IMR-90 (cell line): ENCODE measurements around the gene BMP7. TPM values are rescaled to one million over a fixed set of nuclear protein-coding genes. Genes with fewer than 3 reads are reported as not detected.

ENCODE experiments used
- ATAC-seq: fragments of 200-7000 bp; cut with Tn5 transposase; 2 replicates; pipeline ENCODE4 v1.9.1; 2020; ENCODE audit warnings: low read depth, mild to moderate bottlenecking, moderate library complexity
- BruUV-seq: library from RNA; stranded (reverse); fragments of 400-500 nt; replicated peaks from 2 replicates; lab custom pipeline; 2021; lab: Mats Ljungman, UMichigan
- CTCF ChIA-PET: fragments of 300-600 bp; formaldehyde crosslinking; extraction: SDS; loops from one replicate; lab custom pipeline; 2021; ENCODE audit warnings: antibody characterized with exemption; lab: Yijun Ruan, JAX
- POLR2A ChIA-PET: fragments of 300-600 bp; sonication (Branson Sonifier 250); formaldehyde crosslinking; loops from one replicate; lab custom pipeline; 2022; ENCODE audit warnings: antibody characterized with exemption; ENCODE audit not compliant: unreplicated experiment; lab: Charles Lee
- DNase-seq: peaks from one replicate; pipeline ENCODE4 v3.0.0; 2013
- H2AFZ ChIP-seq: replicated peaks from 2 replicates; pipeline ENCODE3; 2013; ENCODE audit warnings: low read length, mild to moderate bottlenecking; ENCODE audit not compliant: poor library complexity
- H2AK5ac ChIP-seq: 2 replicates; pipeline ENCODE4 v1.6.1; 2013; ENCODE audit warnings: low read depth, low read length, inconsistent platforms
- H2AK9ac ChIP-seq: replicated peaks from 2 replicates; pipeline ENCODE3; 2013; ENCODE audit warnings: mild to moderate bottlenecking, low read depth, low read length, moderate library complexity; ENCODE audit not compliant: poor library complexity
- H2BK120ac ChIP-seq: 2 replicates; pipeline ENCODE4 v1.6.1; 2013; ENCODE audit warnings: low read depth, low read length, inconsistent platforms
- H2BK15ac ChIP-seq: 3 replicates; pipeline ENCODE4 v1.6.1; 2013; ENCODE audit warnings: low read depth, low read length, inconsistent platforms
- H2BK20ac ChIP-seq: 2 replicates; pipeline ENCODE4 v1.6.1; 2013; ENCODE audit warnings: low read depth, mild to moderate bottlenecking, inconsistent platforms, low read length, moderate library complexity
- H2BK5ac ChIP-seq: 2 replicates; pipeline ENCODE4 v1.6.1; 2013; ENCODE audit warnings: mild to moderate bottlenecking, low read depth, low read length, inconsistent platforms; ENCODE audit not compliant: poor library complexity, severe bottlenecking
- H3K14ac ChIP-seq: replicated peaks from 2 replicates; pipeline ENCODE4 v1.6.1; 2013; ENCODE audit warnings: low read depth, low read length, inconsistent platforms
- H3K18ac ChIP-seq: 2 replicates; pipeline ENCODE4 v1.6.1; 2013; ENCODE audit warnings: low read depth, low read length, control low read depth
- H3K23ac ChIP-seq: 2 replicates; pipeline ENCODE4 v1.6.1; 2013; ENCODE audit warnings: low read depth, low read length, inconsistent platforms
- H3K27ac ChIP-seq: 2 replicates; pipeline ENCODE4 v1.5.1; 2013; ENCODE audit warnings: mild to moderate bottlenecking, control low read depth, low read length; ENCODE audit not compliant: insufficient read depth
- H3K27me3 ChIP-seq: 2 replicates; pipeline ENCODE4 v1.6.1; 2013; ENCODE audit warnings: low read length; ENCODE audit not compliant: control insufficient read depth, insufficient read depth
- H3K36me3 ChIP-seq: 2 replicates; pipeline ENCODE4 v1.6.1; 2013; ENCODE audit warnings: low read length, mixed read lengths; ENCODE audit not compliant: control insufficient read depth, insufficient read depth
- H3K4ac ChIP-seq: 2 replicates; pipeline ENCODE4 v1.6.1; 2013; ENCODE audit warnings: low read depth, low read length, inconsistent platforms
- H3K4me1 ChIP-seq: 2 replicates; pipeline ENCODE4 v1.6.1; 2013; ENCODE audit warnings: low read length, mixed read lengths; ENCODE audit not compliant: control insufficient read depth, insufficient read depth
- H3K4me2 ChIP-seq: 2 replicates; pipeline ENCODE4 v1.6.1; 2013; ENCODE audit warnings: low read depth, mild to moderate bottlenecking, control low read depth, low read length, moderate library complexity
- H3K4me3 ChIP-seq: 2 replicates; pipeline ENCODE4 v1.5.1; 2013; ENCODE audit warnings: low read depth, mild to moderate bottlenecking, control low read depth, low read length, moderate library complexity; ENCODE audit not compliant: insufficient read depth
- H3K56ac ChIP-seq: 2 replicates; pipeline ENCODE4 v1.6.1; 2013; ENCODE audit warnings: low read length, inconsistent platforms; ENCODE audit not compliant: insufficient read depth; ENCODE audit errors: extremely low read depth
- H3K79me1 ChIP-seq, 2 experiments: 2 replicates each; pipeline ENCODE4 v1.6.1; 2013; ENCODE audit warnings: low read length in 2 of 2, inconsistent platforms in 1 of 2, low read depth in 1 of 2
- H3K9ac ChIP-seq: 2 replicates; pipeline ENCODE4 v1.6.1; 2013; ENCODE audit warnings: low read depth, low read length, control low read depth
- H3K9me1 ChIP-seq: 2 replicates; pipeline ENCODE4 v1.6.1; 2013; ENCODE audit warnings: low read length, inconsistent platforms; ENCODE audit not compliant: insufficient read depth
- H3K9me3 ChIP-seq: 2 replicates; pipeline ENCODE4 v1.6.1; 2013; ENCODE audit warnings: low read length; ENCODE audit not compliant: control insufficient read depth, insufficient read depth
- H4K20me1 ChIP-seq: 2 replicates; pipeline ENCODE4 v1.6.1; 2013; ENCODE audit warnings: low read length, inconsistent platforms; ENCODE audit not compliant: insufficient read depth
- H4K5ac ChIP-seq: 2 replicates; pipeline ENCODE4 v1.6.1; 2013; ENCODE audit warnings: mild to moderate bottlenecking, low read depth, low read length, control low read depth
- H4K8ac ChIP-seq, 2 experiments: 2 replicates each; pipeline ENCODE4 v1.6.1; 2013; ENCODE audit warnings: low read depth in 2 of 2, low read length in 2 of 2, control low read depth in 1 of 2, inconsistent platforms in 1 of 2
- H4K91ac ChIP-seq: 2 replicates; pipeline ENCODE4 v1.6.1; 2013; ENCODE audit warnings: low read depth, low read length, inconsistent platforms; ENCODE audit not compliant: insufficient read depth
- FOS ChIP-seq: fragments of 150-350 bp; IDR thresholded peaks from 2 replicates; pipeline ENCODE4 v1.6.1; 2016; ENCODE audit warnings: low read depth, low read length
- MAFK ChIP-seq: IDR thresholded peaks from 2 replicates; pipeline ENCODE4 v1.6.1; 2012; ENCODE audit warnings: low read depth, low read length, improper control_type of control experiment
- NFE2L2 ChIP-seq: fragments of 150-350 bp; IDR thresholded peaks from 2 replicates; pipeline ENCODE4 v1.6.1; 2016; ENCODE audit warnings: low read depth, mild to moderate bottlenecking, low read length
- RFX5 ChIP-seq: IDR thresholded peaks from 2 replicates; pipeline ENCODE4 v1.8.0; 2012; ENCODE audit warnings: low read depth, mild to moderate bottlenecking, low read length, moderate library complexity
- SMC3 ChIP-seq: fragments of 150-350 bp; IDR thresholded peaks from 2 replicates; pipeline ENCODE4 v1.6.1; 2016; ENCODE audit warnings: low read depth, mild to moderate bottlenecking, antibody characterized with exemption, low read length, moderate library complexity
- USF2 ChIP-seq: fragments of 150-350 bp; IDR thresholded peaks from 2 replicates; pipeline ENCODE4 v1.6.1; 2017; ENCODE audit warnings: mild to moderate bottlenecking, antibody characterized with exemption, low read length, low read depth
- WGBS, 2 experiments: methylation state at CpG; one replicate each; pipeline versions ENCODE4 v1.1.5 to v1.1.7; 2013; ENCODE audit warnings: missing lambda C conversion rate in 2 of 2; ENCODE audit not compliant: insufficient read length in 1 of 2; ENCODE audit errors: extremely low coverage in 2 of 2; 5-methylcytosine and 5-hydroxymethylcytosine counted together
- dilution Hi-C: fragments of 300-500 bp; cut with HindIII; formaldehyde crosslinking; loops from one replicate; pipeline ENCODE4 v1.14.3; 2018; ENCODE audit warnings: low sequenced_read_pairs; ENCODE audit not compliant: unreplicated experiment
- in situ Hi-C: fragments of 300-500 bp; cut with MboI; formaldehyde crosslinking; loops from 3 replicates; pipeline ENCODE4 v1.14.3; 2019; ENCODE audit warnings: low sequenced_read_pairs, inconsistent platforms, mixed read lengths
- intact Hi-C: fragments of 100-400 bp; cut with micrococcal nuclease; formaldehyde crosslinking; loops from 2 replicates; pipeline ENCODE4 v1.10.0; 2022
- polyA plus RNA-seq, 3 experiments: library from polyadenylated mRNA; depleted of rRNA; stranded (reverse); fragments of >200 nt; gene quantifications; 2 replicates each; pipeline ENCODE4 v1.2.3, GENCODE V29; 2012; ENCODE audit warnings: low replicate concordance in 1 of 3
- total RNA-seq: library from RNA; depleted of rRNA; stranded (reverse); fragments of >200 nt; gene quantifications from 2 replicates; pipeline ENCODE4 v1.2.3, GENCODE V29; 2012
- TF ChIP-seq, protein P1 (sequence below): fragments of 150-350 bp; IDR thresholded peaks from 2 replicates; pipeline ENCODE4 v1.6.1; 2016; ENCODE audit warnings: low read depth, mild to moderate bottlenecking, low read length, moderate library complexity, borderline replicate concordance

The BMP7 gene
- total and polyA plus RNA-seq, 2 of the 4 experiments (the other 2 are of a cell fraction) = not detected

- no peak overlapping the region for H3K56ac ChIP-seq
- H3K4me1 ChIP-seq = no peaks in the 10 kb centered on the region
- POLR2A ChIA-PET = no interaction called here
- H3K4ac ChIP-seq = no peak overlapping the region
- no peak overlapping the region for H2BK5ac ChIP-seq
- TF ChIP-seq RFX5 (no peak), USF2 (no peak), MAFK (no peak), SMC3 (no peak), NFE2L2 (no peak), FOS (no peak)
- TF ChIP-seq, protein P1, sequence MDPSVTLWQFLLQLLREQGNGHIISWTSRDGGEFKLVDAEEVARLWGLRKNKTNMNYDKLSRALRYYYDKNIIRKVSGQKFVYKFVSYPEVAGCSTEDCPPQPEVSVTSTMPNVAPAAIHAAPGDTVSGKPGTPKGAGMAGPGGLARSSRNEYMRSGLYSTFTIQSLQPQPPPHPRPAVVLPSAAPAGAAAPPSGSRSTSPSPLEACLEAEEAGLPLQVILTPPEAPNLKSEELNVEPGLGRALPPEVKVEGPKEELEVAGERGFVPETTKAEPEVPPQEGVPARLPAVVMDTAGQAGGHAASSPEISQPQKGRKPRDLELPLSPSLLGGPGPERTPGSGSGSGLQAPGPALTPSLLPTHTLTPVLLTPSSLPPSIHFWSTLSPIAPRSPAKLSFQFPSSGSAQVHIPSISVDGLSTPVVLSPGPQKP = no peak
- no peak overlapping the region for H3K4me2 ChIP-seq
- no peak overlapping the region for H4K5ac ChIP-seq
- H3K4me3 ChIP-seq = no peak overlapping the region
- peaks cover 6% of the 10 kb centered on the region for H3K9me3 ChIP-seq
- CTCF ChIA-PET = no interaction called here
- in situ Hi-C loops (no loop called here), dilution Hi-C loops (no loop called here), intact Hi-C loops (no loop called here)
- H3K36me3 ChIP-seq = no peaks in the 10 kb centered on the region
- no peak overlapping the region for H2BK15ac ChIP-seq
- no peaks in the 10 kb centered on the region for H4K20me1 ChIP-seq
- no peak overlapping the region for H3K9ac ChIP-seq
- H3K27me3 ChIP-seq = no peaks in the 10 kb centered on the region
- BruUV-seq = no TSS peak
- no peak overlapping the region for H3K18ac ChIP-seq
- no peak overlapping the region for H3K23ac ChIP-seq
- no peaks in the 10 kb centered on the region for H3K9me1 ChIP-seq
- no peak overlapping the region for H2AK9ac ChIP-seq
- no peak overlapping the region for H2BK20ac ChIP-seq
- DNase-seq (no peak), ATAC-seq (no peak)
- H2AK5ac ChIP-seq = no peak overlapping the region
- no peak overlapping the region for H4K91ac ChIP-seq
- no peak overlapping the region for H2AFZ ChIP-seq
- no peak overlapping the region for H3K14ac ChIP-seq
- no peaks in the 10 kb centered on the region for H3K79me1 ChIP-seq
- WGBS, 2 experiments = no CpG with 5 or more reads among the region's 6 CpGs
- H3K27ac ChIP-seq = no peak overlapping the region
- no peak overlapping the region for H2BK120ac ChIP-seq
- no peak overlapping the region for H4K8ac ChIP-seq
Observed at GRCh38 chr20:57124366-57124765, 142.1 kb downstream of the BMP7 start.
